GM20000 (cell line): ENCODE results near the gene SLC4A1AP.

ENCODE experiments used
- DNase-seq: peaks from one replicate; pipeline ENCODE4 v3.0.0; 2012; ENCODE audit warnings: low spot score
- TF ChIP-seq, protein P1 (sequence below): IDR thresholded peaks from 2 replicates; pipeline ENCODE4 v1.5.1; 2012; ENCODE audit warnings: mild to moderate bottlenecking, control low read depth; ENCODE audit errors: extremely low read depth, missing control alignments

Gene SLC4A1AP

DNA sequence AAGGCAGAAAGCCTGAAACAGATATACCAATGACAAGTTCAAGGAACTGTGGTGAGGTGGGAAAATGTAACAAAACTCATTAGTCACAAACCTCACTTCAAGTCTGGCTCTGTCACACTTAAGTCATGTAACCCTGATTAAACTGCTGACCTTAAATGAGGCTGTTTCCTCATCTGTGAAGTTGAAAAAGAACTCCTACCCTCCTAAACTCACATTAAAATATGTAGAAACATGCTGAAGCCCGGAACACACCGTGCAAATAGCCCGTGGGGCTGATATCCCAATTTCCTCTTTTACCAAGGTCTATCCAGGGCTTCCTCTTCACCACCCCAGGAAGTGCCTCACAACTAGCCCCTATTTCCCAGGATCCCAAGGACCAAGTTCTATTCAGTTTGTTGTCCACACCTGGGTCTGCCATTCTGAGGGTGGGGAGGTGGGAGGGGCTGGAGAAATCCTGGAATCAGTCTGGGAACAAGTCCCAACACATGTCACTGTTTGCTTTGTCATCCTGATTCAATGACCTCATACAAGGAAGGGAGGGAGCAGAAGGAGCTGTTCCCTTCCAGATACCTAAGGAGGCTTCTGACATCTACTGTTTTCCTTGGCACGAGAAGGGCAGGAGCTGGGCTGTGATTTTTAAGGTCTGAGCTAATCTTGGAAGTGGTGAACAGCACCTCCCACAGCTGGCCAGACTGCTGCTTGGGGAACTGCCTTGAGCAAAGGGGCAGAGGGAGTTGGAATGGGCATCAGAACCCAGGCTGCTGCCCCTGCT is 42.3 kb downstream of the SLC4A1AP start:
- no peak for DNase-seq
- TF ChIP-seq, protein P1, sequence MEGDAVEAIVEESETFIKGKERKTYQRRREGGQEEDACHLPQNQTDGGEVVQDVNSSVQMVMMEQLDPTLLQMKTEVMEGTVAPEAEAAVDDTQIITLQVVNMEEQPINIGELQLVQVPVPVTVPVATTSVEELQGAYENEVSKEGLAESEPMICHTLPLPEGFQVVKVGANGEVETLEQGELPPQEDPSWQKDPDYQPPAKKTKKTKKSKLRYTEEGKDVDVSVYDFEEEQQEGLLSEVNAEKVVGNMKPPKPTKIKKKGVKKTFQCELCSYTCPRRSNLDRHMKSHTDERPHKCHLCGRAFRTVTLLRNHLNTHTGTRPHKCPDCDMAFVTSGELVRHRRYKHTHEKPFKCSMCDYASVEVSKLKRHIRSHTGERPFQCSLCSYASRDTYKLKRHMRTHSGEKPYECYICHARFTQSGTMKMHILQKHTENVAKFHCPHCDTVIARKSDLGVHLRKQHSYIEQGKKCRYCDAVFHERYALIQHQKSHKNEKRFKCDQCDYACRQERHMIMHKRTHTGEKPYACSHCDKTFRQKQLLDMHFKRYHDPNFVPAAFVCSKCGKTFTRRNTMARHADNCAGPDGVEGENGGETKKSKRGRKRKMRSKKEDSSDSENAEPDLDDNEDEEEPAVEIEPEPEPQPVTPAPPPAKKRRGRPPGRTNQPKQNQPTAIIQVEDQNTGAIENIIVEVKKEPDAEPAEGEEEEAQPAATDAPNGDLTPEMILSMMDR: no peak

DNA sequence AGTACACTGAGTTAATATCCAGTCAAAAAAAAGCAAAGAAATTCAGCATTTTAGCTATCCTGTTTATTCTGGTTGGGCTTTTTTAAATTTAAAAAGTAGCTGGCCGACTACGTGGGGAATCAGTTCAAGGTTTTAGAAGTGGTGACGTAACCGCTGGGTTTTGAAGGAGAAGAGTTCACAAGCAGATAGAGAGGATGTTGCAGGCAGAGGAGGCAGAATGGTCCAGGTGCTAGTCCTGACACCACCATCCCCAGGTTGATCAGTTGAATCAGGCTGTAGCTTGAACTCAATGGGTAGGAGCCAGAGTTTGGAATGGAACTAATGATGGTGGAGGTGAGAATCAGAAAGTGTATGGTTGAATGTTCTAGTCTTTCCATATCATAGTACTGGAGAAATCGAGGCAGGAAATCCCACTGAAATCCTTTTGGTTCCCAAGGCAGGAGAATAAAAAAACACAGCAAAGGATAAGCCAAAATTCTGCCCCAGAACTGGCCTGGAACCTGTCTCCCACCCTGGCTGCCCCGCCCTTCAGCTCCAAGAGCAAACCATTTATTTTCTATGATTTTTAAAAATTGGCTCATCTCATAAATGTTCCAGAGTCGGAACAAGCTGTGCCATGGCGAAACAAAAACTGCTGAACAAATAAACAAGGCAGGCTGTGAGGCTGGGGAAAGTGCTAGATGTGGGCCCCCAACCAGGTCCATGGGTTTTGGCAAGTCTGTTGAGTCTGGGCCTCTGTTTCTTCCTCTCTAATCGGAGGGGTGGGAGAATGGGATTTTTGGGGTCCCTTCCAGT is 44.0 kb downstream of the SLC4A1AP start:
- TF ChIP-seq, protein P1: no peak
- no peak for DNase-seq

DNA sequence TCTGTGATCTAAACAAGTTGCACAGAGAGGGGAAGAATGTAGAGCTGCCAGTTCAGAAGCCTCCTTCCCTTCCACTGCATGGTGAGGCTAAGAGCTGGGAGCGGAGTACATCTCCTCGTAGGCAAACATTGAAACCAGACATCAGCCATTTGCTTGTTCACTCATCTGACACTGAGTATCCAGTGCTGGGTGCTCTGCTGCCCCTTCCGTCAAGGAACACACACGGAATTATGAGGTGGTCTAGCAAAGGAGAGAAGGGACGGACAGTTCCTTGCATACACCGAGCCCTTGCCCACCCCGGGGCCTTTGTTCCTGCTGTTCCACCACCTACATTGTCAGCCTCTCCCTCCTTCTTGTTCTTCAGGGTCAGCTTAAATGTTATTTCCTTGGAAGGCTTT is 44.6 kb downstream of the SLC4A1AP start:
- TF ChIP-seq, protein P1: no peak
- no peak for DNase-seq

DNA sequence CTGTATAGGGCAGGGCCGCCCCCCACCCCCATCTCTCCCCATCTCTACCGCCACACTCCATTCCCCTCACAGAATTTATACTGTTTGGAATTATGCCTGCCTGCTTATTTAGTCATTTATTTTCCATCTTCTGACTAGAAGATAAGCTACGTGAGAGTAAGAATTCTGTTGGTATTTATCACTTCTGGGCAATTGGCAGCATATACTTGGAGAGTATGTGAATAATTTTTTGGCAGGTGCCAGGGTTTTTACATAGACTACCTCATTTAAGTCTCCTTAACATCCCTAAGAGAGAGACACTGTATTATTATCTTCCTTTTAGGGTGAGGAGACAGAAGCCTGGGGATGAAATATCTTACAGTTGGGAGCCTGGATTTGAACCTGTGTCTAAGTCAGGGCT is 45.0 kb downstream of the SLC4A1AP start:
- TF ChIP-seq, protein P1: no peak
- no peak for DNase-seq

DNA sequence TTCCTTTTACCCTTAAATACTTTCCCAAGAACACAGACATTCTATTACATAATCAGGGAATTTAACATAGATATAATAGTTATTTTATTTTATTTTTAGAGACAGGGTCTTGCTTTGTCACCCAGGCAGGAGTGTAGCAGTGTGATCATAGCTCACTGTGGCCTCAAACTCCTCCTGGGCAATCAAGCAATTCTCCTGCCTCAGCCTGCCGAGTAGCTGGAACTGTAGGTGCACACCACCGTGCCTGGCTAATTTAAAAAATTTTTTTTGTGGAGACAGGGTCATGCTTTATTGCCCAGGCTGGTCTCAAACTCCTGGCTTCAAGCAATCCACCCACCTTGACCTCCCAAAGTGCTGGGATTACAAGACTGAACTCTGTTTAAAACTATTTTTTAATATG is 45.6 kb downstream of the SLC4A1AP start:
- TF ChIP-seq, protein P1: no peak
- DNase-seq: no peak

DNA sequence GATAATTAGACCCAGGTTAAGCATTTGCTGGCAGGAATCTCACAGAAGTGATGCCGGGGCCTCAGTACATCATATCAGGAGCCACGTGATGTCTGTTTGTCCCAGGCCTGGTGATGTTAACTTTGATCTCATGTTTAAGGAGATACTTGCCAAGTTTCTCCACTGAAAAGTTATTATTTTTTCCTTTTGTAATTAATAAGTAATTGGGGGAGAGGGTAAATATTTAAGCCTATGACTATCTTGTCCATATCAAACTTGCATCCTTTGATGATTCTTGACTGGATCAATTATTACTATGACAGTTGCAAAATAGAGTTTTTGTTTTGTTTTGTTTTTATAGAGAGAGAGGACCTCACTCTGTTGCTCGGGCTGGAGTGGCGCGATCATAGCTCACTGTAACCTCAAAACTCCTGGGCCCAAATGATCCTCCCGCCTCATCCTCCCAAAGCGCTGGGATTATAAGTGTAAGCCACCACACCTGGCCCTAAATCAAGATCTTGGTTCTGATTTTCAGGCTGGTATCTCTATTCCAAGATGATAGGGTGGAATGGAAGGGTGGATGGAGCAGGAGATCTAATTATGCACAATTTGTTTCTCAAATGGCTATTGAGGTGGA is 46.4 kb downstream of the SLC4A1AP start:
- TF ChIP-seq, protein P1: no peak
- DNase-seq: no peak
